GM19452 (cell line): ENCODE data around the gene HSD11B1.

ENCODE experiments used
- ATAC-seq: cut with Tn5 transposase; IDR thresholded peaks from one replicate; pipeline ENCODE4 v1.9.1; 2021; ENCODE audit not compliant: unreplicated experiment

Gene HSD11B1

DNA sequence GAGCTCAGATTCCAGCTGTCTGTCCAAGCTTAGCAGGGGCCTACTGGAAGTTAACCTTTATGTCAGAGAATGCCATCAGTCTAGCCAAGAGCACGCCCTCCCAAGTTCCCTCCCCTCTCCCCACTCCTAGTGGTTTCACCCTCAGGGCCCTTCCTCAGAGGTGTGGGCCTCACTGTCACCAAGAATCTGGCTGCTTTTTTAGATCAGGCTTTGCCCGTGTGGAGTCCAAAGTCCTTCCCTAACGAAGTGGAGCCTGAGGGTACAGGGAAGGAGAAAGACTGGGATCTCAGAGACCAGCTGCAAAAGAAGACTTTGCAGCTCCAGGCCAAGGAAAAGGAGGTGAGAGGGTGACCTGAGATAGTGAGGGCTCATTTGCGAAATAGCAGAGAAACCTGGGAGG, 75.6 kb downstream of the HSD11B1 start:
- no peak for ATAC-seq

DNA sequence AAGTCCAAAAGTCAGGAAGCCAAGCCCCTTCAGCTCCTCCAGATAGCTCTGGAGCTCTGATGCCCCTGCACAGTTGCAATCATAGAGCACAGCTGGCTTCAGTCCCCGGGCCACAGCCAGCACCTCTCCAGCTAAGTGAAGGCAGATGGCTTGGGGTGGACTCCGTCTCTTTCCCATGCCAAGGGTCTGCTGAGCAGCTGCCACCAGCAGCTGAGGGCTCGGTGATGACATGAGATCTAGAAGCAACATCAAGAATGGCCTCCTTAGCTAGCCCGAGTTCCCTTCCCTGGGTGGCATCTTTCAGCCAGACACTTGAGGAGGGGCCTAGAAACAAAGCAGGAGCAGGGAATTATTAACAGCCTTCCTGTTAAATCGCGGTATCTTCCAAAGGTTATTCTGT, 78.7 kb downstream of the HSD11B1 start:
- no peak for ATAC-seq
